Sigmoid colon (tissue), 7 donors: Measurements from ENCODE around the gene KRT81. TPM values are rescaled to one million over a fixed set of nuclear protein-coding genes. Genes with fewer than 3 reads are reported as not detected.

Source experiments
- DNase-seq: peaks from one replicate; pipeline ENCODE4 v3.0.0-alpha.2; 2019
- H3K27ac ChIP-seq, 4 donors: fragments of 200-600 bp; sonication (generic); one replicate each; pipeline ENCODE4 v1.5.1; 2016 to 2019; ENCODE audit warnings: mild to moderate bottlenecking in 1 of 4
- H3K27me3 ChIP-seq, 3 donors: fragments of 200-600 bp; sonication (generic); one replicate each; pipeline ENCODE4 v1.5.1; 2019; ENCODE audit warnings: mild to moderate bottlenecking in 1 of 3
- H3K36me3 ChIP-seq, 4 donors: fragments of 200-600 bp; sonication (generic); one replicate each; pipeline ENCODE4 v1.5.1; 2016 to 2019
- H3K4me1 ChIP-seq, 4 donors: fragments of 200-600 bp; sonication (generic); one replicate each; pipeline ENCODE4 v1.5.1; 2017 to 2019
- H3K4me3 ChIP-seq, 4 donors: fragments of 200-600 bp; sonication (generic); one replicate each; pipeline ENCODE4 v1.5.1; 2017 to 2019; ENCODE audit warnings: mild to moderate bottlenecking in 2 of 4, moderate library complexity in 1 of 4
- H3K9me3 ChIP-seq, 4 donors: fragments of 200-600 bp in 3 of 4; sonication (generic) in 3 of 4; one replicate each; pipeline versions ENCODE4 v1.5.1 to v1.6.1; 2013 to 2019
- CTCF ChIP-seq, 4 experiments: fragments of 450-650 bp in 3 of 4; fragments of 200-600 bp in 1 of 4; IDR thresholded peaks; one replicate each; pipeline ENCODE4 v1.5.1; 2016 to 2019; ENCODE audit warnings: antibody characterized with exemption in 4 of 4, mild to moderate bottlenecking in 3 of 4, moderate library complexity in 2 of 4
- EP300 ChIP-seq, 4 donors: sonication (generic); formaldehyde crosslinking; IDR thresholded peaks; one replicate each; pipeline ENCODE4 v1.6.1; 2017; ENCODE audit warnings: antibody characterized with exemption in 4 of 4
- POLR2A ChIP-seq, 2 donors: fragments of 450-650 bp; IDR thresholded peaks; one replicate each; pipeline ENCODE4 v1.6.1; 2016; ENCODE audit warnings: antibody characterized with exemption in 2 of 2, mild to moderate bottlenecking in 2 of 2, moderate library complexity in 2 of 2
- POLR2AphosphoS5 ChIP-seq, 4 donors: sonication (generic); formaldehyde crosslinking; IDR thresholded peaks; one replicate each; pipeline ENCODE4 v1.6.1; 2017; ENCODE audit warnings: antibody characterized with exemption in 4 of 4
- WGBS, 2 donors: extraction: QIAGEN DNeasy Blood & Tissue Kit; methylation state at CpG; one replicate each; pipeline ENCODE4 v1.1.7; 2013; 5-methylcytosine and 5-hydroxymethylcytosine counted together
- intact Hi-C: fragments of 100-400 bp; cut with DNase I; formaldehyde crosslinking; loops from one replicate; pipeline ENCODE4 v1.15.1; 2023
- polyA plus RNA-seq, 3 donors: library from polyadenylated mRNA; stranded (reverse); fragments of 200-250 nt; gene quantifications; one replicate each; pipeline ENCODE4 v1.2.3, GENCODE V29; 2013
- total RNA-seq, 4 donors: library from RNA; depleted of rRNA; stranded (reverse); fragments of >200 nt; gene quantifications; one replicate each; pipeline ENCODE4 v1.1.0, GENCODE V29; 2016
- donor health status: healthy with polysubstance abuse.
- donor health status: Bipolar disorder and iron deficiency.
- donor health status: healthy.

The KRT81 gene
- total and polyA plus RNA-seq, 7 donors = 0.14 to 0.17 TPM; not detected in 5

GRCh38 chr12:52314511-52314910 lies 23.2 kb upstream of the KRT81 start:
- H3K36me3 ChIP-seq = no peaks in the 10 kb centered on the region
- no peak for DNase-seq
- 83 to 87% methylated on average over 13 of the region's 13 CpGs for WGBS, 2 donors
- H3K4me3 ChIP-seq = no peak overlapping the region
- no peak overlapping the region for H3K27ac ChIP-seq
- H3K4me1 ChIP-seq = peaks cover 0 to 17% (median 9%) of the 10 kb centered on the region in 4 donors
- no peaks in the 10 kb centered on the region for H3K9me3 ChIP-seq
- H3K27me3 ChIP-seq = peaks cover 0 to 3% (median under 1%) of the 10 kb centered on the region in 3 donors
- TF ChIP-seq CTCF (IDR thresholded peaks at IDR 0.05) (no peak), EP300 (IDR thresholded peaks at IDR 0.05) (no peak), POLR2AphosphoS5 (IDR thresholded peaks at IDR 0.05) (no peak), POLR2A (IDR thresholded peaks at IDR 0.05) (no peak)
- intact Hi-C loops = no loop called here

- H3K36me3 ChIP-seq = no peaks in the 10 kb centered on the region
- intact Hi-C loops = no loop called here
- H3K4me3 ChIP-seq = no peak overlapping the region
- H3K4me1 ChIP-seq = peaks cover 0 to 18% (median 12%) of the 10 kb centered on the region in 4 donors
- no peak overlapping the region for H3K27ac ChIP-seq
- 83 to 89% methylated on average over 9 of the region's 9 CpGs for WGBS, 2 donors
- TF ChIP-seq CTCF (IDR thresholded peaks at IDR 0.05) (no peak), POLR2AphosphoS5 (IDR thresholded peaks at IDR 0.05) (no peak), EP300 (IDR thresholded peaks at IDR 0.05) (no peak), POLR2A (IDR thresholded peaks at IDR 0.05) (no peak)
- H3K27me3 ChIP-seq = peaks cover 0 to 3% (median 0%) of the 10 kb centered on the region in 3 donors
- DNase-seq = no peak
- H3K9me3 ChIP-seq = no peaks in the 10 kb centered on the region
Observed at GRCh38 chr12:52313926-52314325, 22.6 kb upstream of the KRT81 start.

GRCh38 chr12:52313461-52313860 lies 22.1 kb upstream of the KRT81 start:
- Histone ChIP-seq H3K4me1 (peaks cover 0 to 22% (median 16%) of the 10 kb centered on the region in 4 donors), H3K4me3 (no peak overlapping the region), H3K9me3 (no peaks in the 10 kb centered on the region), H3K27ac (no peak overlapping the region), H3K27me3 (peaks cover 0 to 3% (median 0%) of the 10 kb centered on the region in 3 donors), H3K36me3 (no peaks in the 10 kb centered on the region)
- intact Hi-C loops = no loop called here
- no peak for DNase-seq
- TF ChIP-seq POLR2A (IDR thresholded peaks at IDR 0.05) (no peak), CTCF (IDR thresholded peaks at IDR 0.05) (no peak)
- 60 to 71% methylated on average over 3 of the region's 3 CpGs for WGBS, 2 donors

- Histone ChIP-seq H3K36me3 (no peaks in the 10 kb centered on the region), H3K4me3 (no peak overlapping the region), H3K4me1 (peaks cover 0 to 35% (median 24%) of the 10 kb centered on the region in 4 donors), H3K27ac (no peak overlapping the region), H3K27me3 (peaks cover 0 to 3% (median 0%) of the 10 kb centered on the region in 3 donors), H3K9me3 (no peaks in the 10 kb centered on the region)
- TF ChIP-seq POLR2A (IDR thresholded peaks at IDR 0.05) = no peak
- no peak for TF ChIP-seq EP300 (IDR thresholded peaks at IDR 0.05)
- TF ChIP-seq CTCF (IDR thresholded peaks at IDR 0.05) = no peak
- no peak for TF ChIP-seq POLR2AphosphoS5 (IDR thresholded peaks at IDR 0.05)
- no peak for DNase-seq
- intact Hi-C loops = no loop called here
- WGBS, 2 donors = 82 to 86% methylated on average over 4 of the region's 4 CpGs
Observed at GRCh38 chr12:52312086-52312485, 20.8 kb upstream of the KRT81 start.

- Histone ChIP-seq H3K4me1 (peaks cover 0 to 35% (median 24%) of the 10 kb centered on the region in 4 donors), H3K36me3 (no peaks in the 10 kb centered on the region), H3K27me3 (peaks cover 0 to 3% (median 0%) of the 10 kb centered on the region in 3 donors), H3K9me3 (no peaks in the 10 kb centered on the region), H3K27ac (peak overlapping the region in 1 of 4 donors; percentile 52), H3K4me3 (no peak overlapping the region)
- TF ChIP-seq EP300 (IDR thresholded peaks at IDR 0.05) (no peak), CTCF (IDR thresholded peaks at IDR 0.05) (no peak), POLR2AphosphoS5 (IDR thresholded peaks at IDR 0.05) (no peak), POLR2A (IDR thresholded peaks at IDR 0.05) (no peak)
- intact Hi-C loops = no loop called here
- DNase-seq = no peak
- 87 to 88% methylated on average over 3 of the region's 3 CpGs for WGBS, 2 donors
Observed at GRCh38 chr12:52311285-52311648, 19.9 kb upstream of the KRT81 start.
